ENCODE measurements around the gene VPS16. TPM values are rescaled to one million over a fixed set of nuclear protein-coding genes. Genes with fewer than 3 reads are reported as not detected.

The VPS16 gene
- total and polyA plus RNA-seq, 2 of the 13 experiments (the other 11 are each of a cell fraction or from before 2014, with no cell fraction given), result 34.2 to 35.4 TPM

GRCh38 chr20:2817341-2817726 lies 23.2 kb upstream of the VPS16 start:
- in situ Hi-C loops (cut with HindIII; ENCODE audit: extremely low pct_ligation_motif_present, low pct_unique_long_range_greater_than_20kb), result no loop called here
- POLR2A ChIA-PET, result no interaction called here
- ATAC-seq (no peak), FAIRE-seq (no peak), DNase-seq (ENCODE audit: low spot score) (no peak)
- H2AFZ ChIP-seq (ENCODE audit: low read length), result no peak overlapping the region
- H3K4me1 ChIP-seq (ENCODE audit: insufficient read depth, low read length), result peaks cover 13% of the 10 kb centered on the region; the same call in 1 of the 2 replicates
- H3K79me2 ChIP-seq (ENCODE audit: insufficient read depth, low read length), result no peaks in the 10 kb centered on the region
- peaks cover 7 to 81% of the 10 kb centered on the region in 2 experiments for H3K27me3 ChIP-seq (ENCODE audit: control insufficient read depth in 1 of 2, insufficient read depth in 2 of 2, low read length in 2 of 2)
- H3K4me3 ChIP-seq (replicated peaks in 1 of 3; ENCODE audit: insufficient read depth in 1 of 3, low read depth in 2 of 3, low read length in 3 of 3), result no peak overlapping the region
- H3K36me3 ChIP-seq (replicated peaks in 1 of 2; ENCODE audit: control insufficient read depth in 1 of 2, insufficient read depth in 2 of 2, low read length in 2 of 2), result no peaks in the 10 kb centered on the region
- BruUV-seq (replicated peaks), result no TSS peak
- H3K4me2 ChIP-seq (ENCODE audit: low read depth, low read length), result no peak overlapping the region
- H3K9me3 ChIP-seq (ENCODE audit: low read length), result 0 out of 2 replicates have a peak, but pooled peaks cover under 1% of the 10 kb centered on the region
- H3K27ac ChIP-seq (ENCODE audit: extremely low read length, insufficient read depth, low read length), result no peak overlapping the region
- 62% methylated on average over 2 of the region's 2 CpGs for WGBS (ENCODE audit: low lambda C conversion rate)
- no peak for TF ChIP-seq GABPA (IDR thresholded peaks at IDR 0.05; ENCODE audit: low read depth, low read length)
- TF ChIP-seq GABPA (CRISPR knock-in tag; IDR thresholded peaks at IDR 0.05; ENCODE audit: low read depth), result no peak
- no peak for TF ChIP-seq MAX (IDR thresholded peaks at IDR 0.05)
- TF ChIP-seq ZNF761 (CRISPR knock-in tag; conservative IDR thresholded peaks at IDR 0.05), result no peak
- no peak for TF ChIP-seq YEATS2 (CRISPR knock-in tag; IDR thresholded peaks at IDR 0.05; ENCODE audit: borderline replicate concordance)
- no peak for TF ChIP-seq MBD4 (IDR thresholded peaks at IDR 0.05; ENCODE audit: borderline replicate concordance, low read length)
- TF ChIP-seq ZNF629 (CRISPR knock-in tag; conservative IDR thresholded peaks at IDR 0.05), result peak; percentile 82
- TF ChIP-seq SMAD3 (CRISPR knock-in tag; IDR thresholded peaks at IDR 0.05), result no peak
- CTCF ChIA-PET (ENCODE audit: low intra/inter-chr PET ratio, low total read pairs), result interaction anchor here (1.7 kb wide), 1 partner anchor 35 kb away, joined by 11 read pairs; no protein-coding TSS in a partner anchor
- intact Hi-C loops (cut with micrococcal nuclease; ENCODE audit: unreplicated experiment), result no loop called here
- H3K9ac ChIP-seq (ENCODE audit: insufficient read depth, low read depth, low read length), result no peak overlapping the region
- no peaks in the 10 kb centered on the region for H4K20me1 ChIP-seq (ENCODE audit: insufficient read depth, low read length)

DNA sequence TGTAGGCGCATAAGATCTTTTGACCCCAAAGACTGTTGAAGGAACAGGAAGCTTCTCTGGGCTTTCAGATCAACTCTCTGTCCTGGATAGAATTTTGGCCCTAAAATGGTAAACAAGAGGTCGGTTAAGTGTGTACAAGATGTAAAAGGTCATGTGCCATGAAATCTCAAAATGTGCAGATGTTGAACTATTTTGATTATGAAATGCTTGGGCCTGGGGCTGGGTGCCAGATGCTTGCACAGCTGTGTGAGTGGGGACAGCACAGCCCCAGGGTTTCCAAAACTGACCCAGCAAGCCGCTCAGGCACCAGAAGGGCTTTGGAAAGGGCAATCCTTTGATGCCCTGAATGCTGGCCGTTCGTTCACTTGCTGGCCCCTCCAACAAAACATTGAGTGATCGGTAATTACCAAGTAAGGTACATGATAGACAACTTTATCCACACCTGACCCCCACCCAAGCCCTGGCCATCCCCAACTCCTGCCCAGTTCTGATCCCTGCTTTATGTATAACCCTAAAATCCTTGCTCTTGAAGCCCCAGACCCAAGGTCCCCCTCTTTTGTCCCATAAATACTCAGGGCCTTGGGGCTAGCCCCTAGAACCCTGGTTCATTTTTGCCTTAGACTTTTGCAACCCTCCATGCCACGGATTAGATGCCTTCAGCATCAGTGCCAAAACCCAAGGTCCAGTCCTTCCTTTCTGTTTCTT lies 22.5 kb upstream of the VPS16 start:
- Histone ChIP-seq H3K27ac (ENCODE audit: extremely low read length, insufficient read depth, low read length) (no peak overlapping the region), H4K20me1 (ENCODE audit: insufficient read depth, low read length) (no peaks in the 10 kb centered on the region), H3K36me3 (replicated peaks in 1 of 2; ENCODE audit: control insufficient read depth in 1 of 2, insufficient read depth in 2 of 2, low read length in 2 of 2) (no peaks in the 10 kb centered on the region), H3K9me3 (ENCODE audit: low read length) (no peaks in the 10 kb centered on the region), H3K4me1 (ENCODE audit: insufficient read depth, low read length) (peaks cover 13% of the 10 kb centered on the region; the same call in 1 of the 2 replicates), H3K4me3 (replicated peaks in 1 of 3; ENCODE audit: insufficient read depth in 1 of 3, low read depth in 2 of 3, low read length in 3 of 3) (no peak overlapping the region), H3K9ac (ENCODE audit: insufficient read depth, low read depth, low read length) (no peak overlapping the region), H2AFZ (ENCODE audit: low read length) (no peak overlapping the region), H3K27me3 (ENCODE audit: control insufficient read depth in 1 of 2, insufficient read depth in 2 of 2, low read length in 2 of 2) (peaks cover 7 to 77% of the 10 kb centered on the region in 2 experiments), H3K4me2 (ENCODE audit: low read depth, low read length) (no peak overlapping the region), H3K79me2 (ENCODE audit: insufficient read depth, low read length) (no peaks in the 10 kb centered on the region)
- POLR2A ChIA-PET, result no interaction called here
- FAIRE-seq, result no peak
- intact Hi-C loops (cut with micrococcal nuclease; ENCODE audit: unreplicated experiment) (no loop called here), in situ Hi-C loops (cut with HindIII; ENCODE audit: extremely low pct_ligation_motif_present, low pct_unique_long_range_greater_than_20kb) (no loop called here)
- no peak for ATAC-seq
- CTCF ChIA-PET (ENCODE audit: low intra/inter-chr PET ratio, low total read pairs), result no interaction called here
- BruUV-seq (replicated peaks), result no TSS peak
- 9% methylated on average over 7 of the region's 7 CpGs for WGBS (ENCODE audit: low lambda C conversion rate)
- DNase-seq (ENCODE audit: low spot score), result no peak
- TF ChIP-seq, protein P1, sequence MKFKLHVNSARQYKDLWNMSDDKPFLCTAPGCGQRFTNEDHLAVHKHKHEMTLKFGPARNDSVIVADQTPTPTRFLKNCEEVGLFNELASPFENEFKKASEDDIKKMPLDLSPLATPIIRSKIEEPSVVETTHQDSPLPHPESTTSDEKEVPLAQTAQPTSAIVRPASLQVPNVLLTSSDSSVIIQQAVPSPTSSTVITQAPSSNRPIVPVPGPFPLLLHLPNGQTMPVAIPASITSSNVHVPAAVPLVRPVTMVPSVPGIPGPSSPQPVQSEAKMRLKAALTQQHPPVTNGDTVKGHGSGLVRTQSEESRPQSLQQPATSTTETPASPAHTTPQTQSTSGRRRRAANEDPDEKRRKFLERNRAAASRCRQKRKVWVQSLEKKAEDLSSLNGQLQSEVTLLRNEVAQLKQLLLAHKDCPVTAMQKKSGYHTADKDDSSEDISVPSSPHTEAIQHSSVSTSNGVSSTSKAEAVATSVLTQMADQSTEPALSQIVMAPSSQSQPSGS (CRISPR knock-in tag; IDR thresholded peaks at IDR 0.05), result no peak
- TF ChIP-seq ZFP82 (CRISPR knock-in tag; IDR thresholded peaks at IDR 0.05; ENCODE audit: borderline replicate concordance) (no peak), STAT6 (CRISPR knock-in tag; IDR thresholded peaks at IDR 0.05; ENCODE audit: borderline replicate concordance) (no peak), AHR (CRISPR knock-in tag; IDR thresholded peaks at IDR 0.05) (no peak), MAFF (IDR thresholded peaks at IDR 0.05; ENCODE audit: low read depth, low read length) (no peak)
- TF ChIP-seq, protein P2, sequence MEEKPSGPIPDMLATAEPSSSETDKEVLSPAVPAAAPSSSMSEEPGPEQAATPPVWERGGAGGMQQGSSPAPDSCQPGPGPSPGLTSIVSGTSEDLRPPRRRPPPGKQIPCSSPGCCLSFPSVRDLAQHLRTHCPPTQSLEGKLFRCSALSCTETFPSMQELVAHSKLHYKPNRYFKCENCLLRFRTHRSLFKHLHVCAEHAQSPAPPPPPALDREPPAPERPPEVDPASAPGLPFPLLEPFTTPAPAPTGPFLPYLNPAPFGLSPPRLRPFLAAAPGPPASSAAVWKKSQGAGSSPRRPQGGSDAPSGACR (CRISPR knock-in tag; IDR thresholded peaks at IDR 0.05), result no peak

Measured in HepG2 (cell line).